ENCODE data around the gene TAGLN.

GRCh38 chr11:117230999-117231841 is 32.0 kb downstream of the TAGLN start:
- no peak for TF ChIP-seq ARNTL (CRISPR knock-in tag; IDR thresholded peaks at IDR 0.05; ENCODE audit: borderline replicate concordance, low read depth)
- no peak for TF ChIP-seq CREB5 (CRISPR knock-in tag; IDR thresholded peaks at IDR 0.05; ENCODE audit: low read depth)
- no peak for TF ChIP-seq OSR1 (CRISPR knock-in tag; IDR thresholded peaks at IDR 0.05)
- TF ChIP-seq ZFP30 (CRISPR knock-in tag; IDR thresholded peaks at IDR 0.05), result no peak
- no peak for TF ChIP-seq TOX (CRISPR knock-in tag; IDR thresholded peaks at IDR 0.05; ENCODE audit: borderline replicate concordance)
- no peak for TF ChIP-seq PATZ1 (CRISPR knock-in tag; IDR thresholded peaks at IDR 0.05; ENCODE audit: borderline replicate concordance)
- TF ChIP-seq ZNF70 (CRISPR knock-in tag; IDR thresholded peaks at IDR 0.05), result no peak
- TF ChIP-seq ZFP3 (CRISPR knock-in tag; IDR thresholded peaks at IDR 0.05), result no peak
- no peak for TF ChIP-seq CSRNP3 (CRISPR knock-in tag; IDR thresholded peaks at IDR 0.05)
